Nephron progenitor cell (in vitro differentiated cells): Measurements from ENCODE around the gene ADGRD2.
"Not testable (repeated sequence)": the region's sequence is repeated elsewhere in the genome, so short reads cannot be mapped to it uniquely, and the experiment has no call there.

Source experiments
- DNase-seq: peaks from one replicate; pipeline ENCODE4 v3.0.0; 2021
- H3K27ac Mint-ChIP-seq: 2 replicates; pipeline ENCODE4 v1.8.0; 2021; ENCODE audit warnings: mild to moderate bottlenecking, moderate library complexity, mixed read lengths
- H3K27me3 Mint-ChIP-seq: 2 replicates; pipeline ENCODE4 v1.8.0; 2021; ENCODE audit warnings: mild to moderate bottlenecking, low read depth, mixed read lengths; ENCODE audit not compliant: poor library complexity
- H3K36me3 Mint-ChIP-seq: 2 replicates; pipeline ENCODE4 v1.8.0; 2021; ENCODE audit warnings: low read depth, mixed read lengths
- H3K4me1 Mint-ChIP-seq: 2 replicates; pipeline ENCODE4 v1.8.0; 2021; ENCODE audit warnings: mixed read lengths
- H3K4me3 Mint-ChIP-seq: 2 replicates; pipeline ENCODE4 v1.8.0; 2021; ENCODE audit warnings: mild to moderate bottlenecking, moderate library complexity, mixed read lengths
- H3K9me3 Mint-ChIP-seq: 2 replicates; pipeline ENCODE4 v1.8.0; 2021; ENCODE audit warnings: mild to moderate bottlenecking, moderate library complexity, mixed read lengths
- TF ChIP-seq, protein P1 (sequence below): fragments of 200-600 bp; sonication (generic); IDR thresholded peaks from 2 replicates; pipeline ENCODE4 v1.5.0; 2021; ENCODE audit warnings: antibody characterized with exemption

ADGRD2 gene

DNA sequence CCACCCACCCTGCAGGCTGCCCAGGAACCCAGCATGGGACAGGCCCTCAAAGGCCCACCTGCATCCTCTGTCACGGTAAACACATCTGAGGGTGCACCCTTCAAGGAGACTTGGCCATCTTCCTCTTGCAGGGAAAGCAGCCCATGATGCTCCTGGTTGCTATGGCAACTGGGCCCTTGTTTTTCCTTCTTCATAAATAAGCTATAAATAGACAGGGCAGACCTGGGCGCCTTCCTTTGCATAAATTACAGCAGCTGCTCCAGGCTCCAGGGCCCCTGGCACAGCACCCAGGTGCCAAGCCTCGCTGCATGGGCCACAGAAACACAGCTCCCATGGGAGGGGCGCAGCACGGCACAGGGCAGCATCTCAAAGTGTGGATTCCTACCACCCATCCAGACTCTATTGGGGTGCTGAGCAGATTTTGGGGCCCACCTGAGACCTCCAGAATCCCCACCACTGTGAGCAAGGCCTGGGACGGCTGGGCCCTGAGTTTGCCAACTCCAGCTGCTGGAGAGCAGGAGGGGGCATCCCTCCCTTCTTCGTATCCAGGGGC lies 29.2 kb upstream of the ADGRD2 start:
- Mint-ChIP-seq H3K27ac (no peak overlapping the region), H3K36me3 (no peaks in the 10 kb centered on the region), H3K4me1 (peaks cover 9% of the 10 kb centered on the region), H3K4me3 (no peak overlapping the region), H3K27me3 (peaks cover 20% of the 10 kb centered on the region), H3K9me3 (no peaks in the 10 kb centered on the region)
- DNase-seq: no peak
- TF ChIP-seq, protein P1, sequence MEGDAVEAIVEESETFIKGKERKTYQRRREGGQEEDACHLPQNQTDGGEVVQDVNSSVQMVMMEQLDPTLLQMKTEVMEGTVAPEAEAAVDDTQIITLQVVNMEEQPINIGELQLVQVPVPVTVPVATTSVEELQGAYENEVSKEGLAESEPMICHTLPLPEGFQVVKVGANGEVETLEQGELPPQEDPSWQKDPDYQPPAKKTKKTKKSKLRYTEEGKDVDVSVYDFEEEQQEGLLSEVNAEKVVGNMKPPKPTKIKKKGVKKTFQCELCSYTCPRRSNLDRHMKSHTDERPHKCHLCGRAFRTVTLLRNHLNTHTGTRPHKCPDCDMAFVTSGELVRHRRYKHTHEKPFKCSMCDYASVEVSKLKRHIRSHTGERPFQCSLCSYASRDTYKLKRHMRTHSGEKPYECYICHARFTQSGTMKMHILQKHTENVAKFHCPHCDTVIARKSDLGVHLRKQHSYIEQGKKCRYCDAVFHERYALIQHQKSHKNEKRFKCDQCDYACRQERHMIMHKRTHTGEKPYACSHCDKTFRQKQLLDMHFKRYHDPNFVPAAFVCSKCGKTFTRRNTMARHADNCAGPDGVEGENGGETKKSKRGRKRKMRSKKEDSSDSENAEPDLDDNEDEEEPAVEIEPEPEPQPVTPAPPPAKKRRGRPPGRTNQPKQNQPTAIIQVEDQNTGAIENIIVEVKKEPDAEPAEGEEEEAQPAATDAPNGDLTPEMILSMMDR: no peak

DNA sequence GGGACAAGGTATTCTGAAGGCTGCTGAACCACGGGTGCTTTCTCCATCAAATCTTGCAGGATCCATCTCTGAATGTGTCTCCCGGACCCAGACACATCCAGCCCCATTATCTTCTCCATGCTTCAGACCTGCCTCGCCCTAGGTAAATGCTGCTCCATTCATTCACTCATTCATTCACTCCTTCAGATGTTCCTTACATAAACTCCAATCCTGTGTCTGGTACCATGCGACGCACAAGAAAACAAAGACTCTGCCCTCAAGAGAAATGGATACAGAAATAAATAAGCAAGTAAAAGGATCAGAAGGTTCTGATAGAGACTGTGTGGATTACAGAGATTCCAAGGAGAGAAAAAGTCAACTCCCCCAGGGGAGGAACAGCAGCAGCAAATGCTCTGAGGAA lies 27.1 kb upstream of the ADGRD2 start:
- H3K27ac Mint-ChIP-seq: no peak overlapping the region

DNA sequence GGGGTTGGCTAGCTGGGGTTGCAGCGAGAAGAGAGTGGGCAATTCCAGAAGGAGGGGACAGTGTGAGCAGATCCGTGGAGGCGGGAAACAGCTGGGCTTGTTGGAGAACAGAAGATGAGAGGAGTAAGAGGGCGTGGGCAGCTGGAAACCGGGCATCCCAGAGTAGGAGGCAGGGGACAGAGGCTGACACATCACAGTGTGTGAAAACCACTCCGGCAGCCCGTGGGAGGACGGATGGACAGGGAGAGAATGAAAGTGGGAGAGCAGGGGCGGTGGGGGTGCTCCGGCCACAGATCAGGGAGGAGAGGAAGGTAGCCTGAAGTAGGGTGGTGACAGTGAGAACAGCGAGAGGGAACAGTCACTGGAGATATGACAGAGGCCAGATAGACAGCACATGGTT lies 26.7 kb upstream of the ADGRD2 start:
- Mint-ChIP-seq H3K4me1 (peaks cover 9% of the 10 kb centered on the region), H3K27me3 (peaks cover 21% of the 10 kb centered on the region), H3K27ac (no peak overlapping the region), H3K9me3 (no peaks in the 10 kb centered on the region), H3K36me3 (no peaks in the 10 kb centered on the region), H3K4me3 (no peak overlapping the region)
- TF ChIP-seq, protein P1: no peak
- DNase-seq: no peak

More for the DNA sequence above, 27.1 kb upstream of the ADGRD2 start:
- Mint-ChIP-seq H3K27me3 (peaks cover 26% of the 10 kb centered on the region), H3K4me1 (peaks cover 9% of the 10 kb centered on the region), H3K4me3 (no peak overlapping the region), H3K9me3 (no peaks in the 10 kb centered on the region), H3K36me3 (no peaks in the 10 kb centered on the region)
- TF ChIP-seq, protein P1: no peak
- no peak for DNase-seq

DNA sequence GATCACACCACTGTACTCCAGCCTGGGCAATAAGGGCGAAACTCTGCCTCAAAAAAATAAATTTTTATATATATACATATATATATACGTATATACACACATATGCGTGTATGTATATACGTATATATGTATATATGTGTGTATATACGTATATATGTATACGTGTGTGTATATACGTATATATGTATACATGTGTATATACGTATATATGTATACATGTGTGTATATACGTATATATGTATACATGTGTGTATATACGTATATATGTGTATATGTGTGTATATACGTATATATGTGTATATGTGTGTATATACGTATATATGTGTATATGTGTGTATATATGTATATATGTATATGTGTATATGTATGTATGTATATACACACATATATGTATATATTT lies 24.5 kb upstream of the ADGRD2 start:
- H3K4me3 Mint-ChIP-seq: not testable (repeated sequence)

DNA sequence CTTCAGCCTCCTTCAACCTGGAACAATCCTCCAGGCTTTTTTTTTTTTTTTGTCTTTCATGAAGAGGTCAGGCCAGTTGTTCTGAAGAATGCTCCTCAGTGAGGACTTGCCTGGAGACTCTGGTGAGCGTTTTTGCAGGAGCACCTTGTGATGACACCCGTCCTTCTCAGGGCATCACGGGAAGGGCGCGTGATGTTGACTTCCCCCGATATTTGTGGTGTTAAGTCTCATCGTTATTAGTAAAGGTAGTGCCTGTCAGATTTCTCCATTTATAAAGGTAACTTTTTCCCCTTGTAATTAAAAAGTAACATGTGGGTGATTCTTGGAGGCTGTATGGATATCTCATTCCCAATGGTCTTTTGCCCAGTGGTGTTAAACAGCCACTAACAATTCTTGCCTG lies 23.9 kb upstream of the ADGRD2 start:
- no peak overlapping the region for H3K27ac Mint-ChIP-seq
- H3K4me3 Mint-ChIP-seq: no peak overlapping the region
- peaks cover 18% of the 10 kb centered on the region for H3K27me3 Mint-ChIP-seq
- no peak for DNase-seq
- H3K4me1 Mint-ChIP-seq: peaks cover 9% of the 10 kb centered on the region
- no peaks in the 10 kb centered on the region for H3K9me3 Mint-ChIP-seq
- no peaks in the 10 kb centered on the region for H3K36me3 Mint-ChIP-seq
- TF ChIP-seq, protein P1: no peak

More for the DNA sequence above, 24.5 kb upstream of the ADGRD2 start:
- H3K36me3 Mint-ChIP-seq, H3K9me3 Mint-ChIP-seq, H3K4me1 Mint-ChIP-seq, DNase-seq, H3K27ac Mint-ChIP-seq: not testable (repeated sequence)
- H3K27me3 Mint-ChIP-seq: peaks cover 18% of the 10 kb centered on the region

DNA sequence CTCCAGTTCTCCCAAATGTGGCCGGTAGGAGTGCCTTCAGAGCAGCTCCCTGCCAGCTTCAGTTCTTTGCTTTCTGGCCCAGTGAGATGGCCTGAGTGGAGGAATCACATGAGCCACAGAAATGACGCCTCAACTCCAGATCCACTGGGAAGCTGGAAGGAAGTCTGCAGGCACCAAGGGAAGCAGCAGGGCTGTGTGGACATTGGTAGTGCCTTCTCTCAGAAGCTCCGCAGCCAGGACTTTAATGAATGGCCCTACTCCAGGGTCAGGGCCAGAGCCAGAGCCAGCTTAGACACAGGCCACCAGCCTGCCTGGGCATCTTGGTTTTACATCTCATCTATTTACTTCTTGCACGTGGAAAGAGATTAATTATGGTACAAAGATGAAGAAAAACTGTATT lies 23.0 kb upstream of the ADGRD2 start:
- H3K27me3 Mint-ChIP-seq: peaks cover 22% of the 10 kb centered on the region

More for the DNA sequence above, 23.0 kb upstream of the ADGRD2 start:
- TF ChIP-seq, protein P1: no peak
- no peaks in the 10 kb centered on the region for H3K36me3 Mint-ChIP-seq
- DNase-seq: no peak
- H3K4me1 Mint-ChIP-seq: peaks cover 9% of the 10 kb centered on the region
- no peak overlapping the region for H3K27ac Mint-ChIP-seq
- H3K4me3 Mint-ChIP-seq: no peak overlapping the region
- H3K9me3 Mint-ChIP-seq: no peaks in the 10 kb centered on the region
